ENCODE data around the gene SCUBE3. TPM values are rescaled to one million over a fixed set of nuclear protein-coding genes. Genes with fewer than 3 reads are reported as not detected.

The SCUBE3 gene
- total and polyA plus RNA-seq, 10 donors: 0.03 to 0.43 (median 0.11) TPM; not detected in 1

GRCh38 chr6:35295521-35296315 is 82.0 kb downstream of the SCUBE3 start:
- Histone ChIP-seq H3K9me3 (no peaks in the 10 kb centered on the region), H3K27me3 (replicated peaks in 1 of 7) (no peaks in the 10 kb centered on the region), H3K4me1 (peaks cover 23 to 48% (median 40%) of the 10 kb centered on the region in 6 donors), H3K27ac (no peak overlapping the region), H3K36me3 (peaks cover 7 to 61% (median 50%) of the 10 kb centered on the region in 6 donors), H3K4me3 (no peak overlapping the region)
- intact Hi-C loops (cut with DNase I; ENCODE audit: low total_unique reads): no loop called here
- no peak for DNase-seq
- WGBS, 5 donors: 61 to 67% (median 62%) methylated on average over 3 of the region's 3 CpGs
- no peak for TF ChIP-seq POLR2A (IDR thresholded peaks at IDR 0.05)
- TF ChIP-seq POLR2AphosphoS5 (IDR thresholded peaks at IDR 0.05): no peak
- TF ChIP-seq, protein P1, sequence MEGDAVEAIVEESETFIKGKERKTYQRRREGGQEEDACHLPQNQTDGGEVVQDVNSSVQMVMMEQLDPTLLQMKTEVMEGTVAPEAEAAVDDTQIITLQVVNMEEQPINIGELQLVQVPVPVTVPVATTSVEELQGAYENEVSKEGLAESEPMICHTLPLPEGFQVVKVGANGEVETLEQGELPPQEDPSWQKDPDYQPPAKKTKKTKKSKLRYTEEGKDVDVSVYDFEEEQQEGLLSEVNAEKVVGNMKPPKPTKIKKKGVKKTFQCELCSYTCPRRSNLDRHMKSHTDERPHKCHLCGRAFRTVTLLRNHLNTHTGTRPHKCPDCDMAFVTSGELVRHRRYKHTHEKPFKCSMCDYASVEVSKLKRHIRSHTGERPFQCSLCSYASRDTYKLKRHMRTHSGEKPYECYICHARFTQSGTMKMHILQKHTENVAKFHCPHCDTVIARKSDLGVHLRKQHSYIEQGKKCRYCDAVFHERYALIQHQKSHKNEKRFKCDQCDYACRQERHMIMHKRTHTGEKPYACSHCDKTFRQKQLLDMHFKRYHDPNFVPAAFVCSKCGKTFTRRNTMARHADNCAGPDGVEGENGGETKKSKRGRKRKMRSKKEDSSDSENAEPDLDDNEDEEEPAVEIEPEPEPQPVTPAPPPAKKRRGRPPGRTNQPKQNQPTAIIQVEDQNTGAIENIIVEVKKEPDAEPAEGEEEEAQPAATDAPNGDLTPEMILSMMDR (IDR thresholded peaks at IDR 0.05 in 8 of 11, conservative IDR thresholded peaks at IDR 0.05 in 3 of 11): no peak

DNA sequence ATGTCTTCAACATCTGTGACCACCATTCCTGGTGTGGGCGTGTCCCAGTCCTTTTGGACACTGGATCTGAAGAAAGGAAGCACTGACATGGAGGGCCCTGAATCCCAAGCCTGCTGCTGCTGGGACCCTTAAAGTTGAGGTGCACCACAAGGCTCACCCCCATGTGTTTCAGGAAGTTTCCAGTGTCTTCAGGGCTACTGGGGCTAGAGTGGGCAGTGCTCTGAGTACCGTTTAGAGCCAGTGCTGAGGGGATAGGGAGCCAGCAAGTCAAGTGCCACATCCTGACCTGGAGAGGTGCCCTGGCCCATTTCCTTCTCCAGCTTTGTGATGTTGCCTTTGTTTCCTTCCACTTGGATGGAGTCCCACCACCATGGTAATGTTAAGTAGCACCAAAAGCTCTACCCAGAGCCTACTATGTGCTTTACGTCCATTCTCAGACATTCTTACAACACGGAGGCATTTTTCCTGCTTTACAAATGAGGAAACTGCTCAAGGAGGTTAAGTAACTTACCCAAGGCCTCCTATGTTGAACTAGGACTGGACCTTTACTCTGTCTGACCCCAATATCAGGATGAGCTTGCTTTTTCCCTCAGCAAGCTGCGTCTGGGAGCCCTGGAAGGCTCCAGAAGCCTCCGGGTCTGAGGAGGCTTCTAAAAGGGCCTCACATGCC is 83.3 kb downstream of the SCUBE3 start:
- no peaks in the 10 kb centered on the region for H3K9me3 ChIP-seq
- peaks cover 32 to 62% (median 53%) of the 10 kb centered on the region in 6 donors for H3K4me1 ChIP-seq
- DNase-seq: no peak
- 30 to 51% (median 34%) methylated on average over 4 to 6 of the region's 6 CpGs for WGBS, 5 donors
- intact Hi-C loops (cut with DNase I; ENCODE audit: low total_unique reads): no loop called here
- peaks cover 3 to 48% (median 36%) of the 10 kb centered on the region in 6 donors for H3K36me3 ChIP-seq
- H3K27ac ChIP-seq: peak overlapping the region; percentile 83 to 98 (median 94)
- no peaks in the 10 kb centered on the region for H3K27me3 ChIP-seq (replicated peaks in 1 of 7)
- peak overlapping the region in 4 of 8 donors; percentile 63 to 83 (median 78) for H3K4me3 ChIP-seq
- no peak for TF ChIP-seq POLR2A (IDR thresholded peaks at IDR 0.05)
- no peak for TF ChIP-seq POLR2AphosphoS5 (IDR thresholded peaks at IDR 0.05)
- TF ChIP-seq, protein P1 (IDR thresholded peaks at IDR 0.05 in 8 of 11, conservative IDR thresholded peaks at IDR 0.05 in 3 of 11): no peak

DNA sequence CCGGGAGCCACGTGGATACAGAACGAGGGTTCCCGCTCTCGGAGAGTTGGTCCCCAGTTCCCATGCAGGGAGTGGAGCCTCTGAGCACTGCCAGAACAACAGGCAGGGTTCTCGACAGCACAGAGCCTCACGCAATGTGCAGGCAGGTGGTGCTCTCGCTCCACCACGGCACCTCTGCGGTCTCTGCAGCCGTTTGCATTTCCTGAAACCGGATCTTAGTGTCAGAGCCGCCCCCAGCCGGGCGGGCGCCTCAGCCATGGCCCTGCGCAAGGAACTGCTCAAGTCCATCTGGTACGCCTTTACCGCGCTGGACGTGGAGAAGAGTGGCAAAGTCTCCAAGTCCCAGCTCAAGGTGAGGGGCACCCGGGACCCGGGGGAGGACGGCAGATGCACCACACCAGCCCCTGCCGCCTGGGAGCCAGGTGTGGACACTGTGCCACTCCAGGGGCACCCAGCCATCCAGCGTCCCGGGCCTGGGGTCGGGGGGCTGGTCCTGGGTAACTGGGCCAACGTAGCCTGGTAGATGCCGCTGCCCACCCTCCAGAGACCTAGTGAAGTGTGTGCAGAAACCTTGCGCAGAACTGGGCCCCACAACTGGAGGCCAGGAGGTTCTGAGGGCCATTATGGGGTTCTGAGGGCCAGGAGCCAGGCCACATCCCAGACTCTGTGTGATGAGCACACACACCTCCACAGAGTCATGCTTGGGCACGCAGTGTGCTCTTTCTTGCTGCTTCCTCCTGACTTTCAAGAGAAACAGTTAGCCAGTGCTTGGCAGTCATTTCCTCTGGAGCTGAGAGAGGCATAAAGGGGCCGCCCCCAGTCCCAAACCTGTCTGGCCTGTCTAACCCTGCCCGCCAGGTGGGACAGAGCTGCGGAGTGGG is 84.1 kb downstream of the SCUBE3 start, which contains the start of gene DEF6:
TSS of gene DEF6 (plus strand) at position 218 of the 881 bp plus-strand sequence. CDS start at position 257, 39 bp downstream.
- H3K27me3 ChIP-seq (replicated peaks in 1 of 7): no peaks in the 10 kb centered on the region
- TF ChIP-seq POLR2A (IDR thresholded peaks at IDR 0.05) (peak in 1 of 3 donors; percentile 16), POLR2AphosphoS5 (IDR thresholded peaks at IDR 0.05) (peak; percentile 90 to 94 (median 90))
- TF ChIP-seq, protein P1 (IDR thresholded peaks at IDR 0.05 in 8 of 11, conservative IDR thresholded peaks at IDR 0.05 in 3 of 11): peak; percentile 78 to 93 (median 91)
- intact Hi-C loops (cut with DNase I; ENCODE audit: low total_unique reads): no loop called here
- H3K36me3 ChIP-seq: peaks cover 3 to 40% (median 30%) of the 10 kb centered on the region in 6 donors
- peak; percentile 97 for DNase-seq
- H3K4me3 ChIP-seq: peak within 1 kb of the TSS; percentile 49 to 83 (median 68)
- no peaks in the 10 kb centered on the region for H3K9me3 ChIP-seq
- H3K4me1 ChIP-seq: peaks cover 40 to 69% (median 61%) of the 10 kb centered on the region in 6 donors
- peak within 1 kb of the TSS; percentile 83 to 98 (median 94) for H3K27ac ChIP-seq
- 7 to 14% (median 9%) methylated on average over 23 to 35 of the region's 35 CpGs for whole genome bisulfite sequencing, 5 donors
